NCI-H1436 treated with DMSO at 0.1 percent for 48 hours (cell line): ENCODE measurements around the gene YAF2.
"Not testable (repeated sequence)": the region's sequence is repeated elsewhere in the genome, so short reads cannot be mapped to it uniquely, and the experiment has no call there.

Experiments used
- DNase-seq: peaks from one replicate; lab custom pipeline; 2025; lab: John Stamatoyannopoulos, UW

YAF2 gene

GRCh38 chr12:42255221-42255865 lies 17.3 kb upstream of the YAF2 start:
- DNase-seq, result no peak

DNA sequence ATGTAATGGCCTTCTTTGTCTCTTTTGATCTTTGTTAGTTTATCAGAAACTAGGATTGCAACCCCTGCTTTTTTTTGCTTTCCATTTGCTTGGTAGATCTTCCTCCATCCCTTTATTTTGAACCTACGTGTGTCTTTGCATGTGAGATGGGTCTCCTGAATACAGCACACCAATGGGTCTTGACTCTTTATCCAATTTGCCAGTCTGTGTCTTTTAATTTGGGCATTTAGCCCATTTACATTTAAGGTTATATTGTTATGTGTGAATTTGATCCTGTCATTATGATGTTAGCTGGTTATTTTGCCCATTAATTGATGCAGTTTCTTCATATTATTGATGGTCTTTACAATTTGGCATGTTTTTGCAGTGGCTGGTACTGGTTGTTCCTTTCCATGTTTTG lies 14.6 kb upstream of the YAF2 start:
- DNase-seq, result not testable (repeated sequence)

- not testable (repeated sequence) for DNase-seq
Measured at GRCh38 chr12:42249033-42249432, 11.0 kb upstream of the YAF2 start.

DNA sequence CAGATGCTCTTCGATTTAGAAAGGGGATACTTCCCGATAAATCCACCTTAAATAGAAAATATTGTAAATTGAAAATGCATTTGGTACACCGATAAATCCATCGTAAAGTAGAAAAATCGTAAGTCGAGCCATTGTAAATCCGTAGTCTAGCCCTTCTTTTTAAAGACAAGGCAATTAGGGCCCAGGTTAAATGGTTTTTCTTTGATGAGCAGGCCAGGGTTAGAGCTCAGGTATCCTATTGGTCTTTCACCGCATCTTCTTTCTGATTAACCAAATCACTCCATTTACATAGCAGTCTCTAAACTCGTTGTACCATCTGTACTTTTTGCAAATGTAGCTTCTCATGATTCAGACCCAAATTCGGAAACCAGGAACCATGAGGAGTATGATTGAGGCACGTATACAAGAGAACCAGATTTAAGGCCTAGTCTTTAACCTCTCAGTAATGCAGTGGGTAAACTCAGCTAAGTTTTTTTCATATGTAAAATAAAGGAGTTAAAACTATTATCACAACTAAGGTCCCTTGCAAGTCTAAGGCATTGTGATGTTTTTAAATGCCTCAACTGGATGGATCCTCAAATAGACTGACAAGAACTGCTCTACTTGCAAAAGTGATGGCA lies 2.2 kb upstream of the YAF2 start:
- no peak for DNase-seq

DNA sequence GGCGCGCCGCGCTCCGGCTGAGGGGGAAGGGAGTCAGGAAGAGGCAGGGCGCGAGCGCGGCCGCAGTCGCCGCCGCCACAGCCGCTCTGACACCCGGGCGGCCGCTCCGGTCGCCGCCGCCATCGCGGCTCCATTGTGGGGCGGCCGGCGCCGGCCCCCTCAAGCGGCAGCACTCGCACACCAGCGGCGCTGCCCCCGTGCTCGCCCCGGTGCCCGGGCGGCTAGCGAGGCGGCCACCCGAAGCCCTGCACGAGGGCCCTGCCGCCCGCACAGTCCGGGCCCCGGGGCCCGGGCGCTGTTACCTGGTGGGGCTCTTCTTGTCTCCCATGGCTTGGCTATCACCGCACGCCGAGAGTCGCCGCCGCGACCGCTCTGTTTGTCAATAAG lies 202 bp downstream of the YAF2 start:
- DNase-seq, result no peak

- no peak for DNase-seq
Measured at GRCh38 chr12:42237052-42237852, 796 bp downstream of the YAF2 start.

- no peak for DNase-seq
Measured at GRCh38 chr12:42236017-42236416, 2.0 kb downstream of the YAF2 start.

DNA sequence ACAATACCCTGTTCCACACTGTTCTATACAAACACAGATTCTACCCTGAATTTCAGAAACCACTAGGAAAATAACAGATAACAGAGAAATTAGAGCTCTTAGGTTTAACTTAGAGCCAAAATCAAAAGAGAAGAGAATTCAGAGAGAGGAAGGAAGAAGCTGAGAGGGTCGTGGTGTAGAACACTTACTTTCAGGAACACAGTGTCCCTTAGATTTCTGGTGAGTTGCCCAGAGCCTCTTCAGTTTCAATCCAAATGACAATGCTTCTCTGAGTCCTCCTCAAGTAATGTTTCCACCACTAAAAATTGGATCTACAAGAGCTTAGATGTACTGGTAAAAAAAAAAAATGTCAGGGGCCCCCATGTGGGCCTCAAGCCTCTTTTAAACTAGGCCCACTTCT lies 2.6 kb downstream of the YAF2 start:
- DNase-seq, result no peak

GRCh38 chr12:42234970-42235369 lies 3.1 kb downstream of the YAF2 start:
- DNase-seq, result no peak

- not testable (repeated sequence) for DNase-seq
Measured at GRCh38 chr12:42227525-42227924, 10.5 kb downstream of the YAF2 start.

- not testable (repeated sequence) for DNase-seq
Measured at GRCh38 chr12:42224501-42224900, 13.5 kb downstream of the YAF2 start.

GRCh38 chr12:42222724-42223123 lies 15.3 kb downstream of the YAF2 start:
- no peak for DNase-seq

- DNase-seq, result no peak
Measured at GRCh38 chr12:42221726-42222125, 16.3 kb downstream of the YAF2 start.

- DNase-seq, result no peak
Measured at GRCh38 chr12:42217656-42218055, 20.4 kb downstream of the YAF2 start.

GRCh38 chr12:42216737-42217136 lies 21.3 kb downstream of the YAF2 start:
- no peak for DNase-seq

GRCh38 chr12:42215759-42216158 lies 22.3 kb downstream of the YAF2 start:
- not testable (repeated sequence) for DNase-seq

- no peak for DNase-seq
Measured at GRCh38 chr12:42213954-42214426, 24.1 kb downstream of the YAF2 start.

DNA sequence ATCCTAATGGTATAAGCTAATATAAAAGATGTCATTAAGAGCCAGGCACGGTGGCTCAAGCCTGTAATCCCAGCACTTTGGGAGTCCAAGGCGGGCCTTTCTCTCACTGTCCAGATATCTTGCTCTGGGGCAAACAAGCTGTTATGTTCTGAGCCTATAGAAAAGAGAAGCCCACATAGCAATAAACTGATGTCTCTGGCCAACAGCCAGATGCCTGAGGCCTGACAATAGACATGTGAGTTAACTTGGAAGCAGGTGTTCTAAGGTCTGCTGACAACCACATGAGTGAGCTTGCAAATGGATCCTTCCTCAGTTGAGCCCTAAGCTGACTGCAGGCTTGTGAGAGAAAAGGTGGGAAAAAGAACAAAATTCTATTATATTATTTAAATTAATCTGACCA lies 25.0 kb downstream of the YAF2 start:
- no peak for DNase-seq

GRCh38 chr12:42208574-42208973 lies 29.5 kb downstream of the YAF2 start:
- no peak for DNase-seq

GRCh38 chr12:42204819-42205218 lies 33.2 kb downstream of the YAF2 start:
- no peak for DNase-seq

DNA sequence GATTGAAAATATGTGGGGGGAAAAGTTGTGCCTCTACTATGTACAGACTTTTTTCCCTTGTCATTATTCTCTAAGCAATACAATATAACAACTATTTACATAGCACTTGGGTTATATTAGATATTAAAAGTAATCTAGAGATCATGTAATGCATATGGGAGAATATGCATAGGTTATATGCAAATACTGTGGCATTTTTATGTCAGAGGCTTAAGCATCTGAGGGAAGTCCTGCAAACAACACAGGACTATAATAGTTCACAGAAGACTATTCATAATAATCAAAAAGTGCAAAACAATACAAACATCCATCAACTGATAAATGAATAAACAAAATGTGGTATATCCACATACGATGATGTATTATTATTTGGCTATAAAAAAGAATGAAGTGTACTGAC lies 33.7 kb downstream of the YAF2 start:
- DNase-seq, result no peak

GRCh38 chr12:42201063-42201462 lies 37.0 kb downstream of the YAF2 start:
- DNase-seq, result no peak

GRCh38 chr12:42199007-42199406 lies 39.0 kb downstream of the YAF2 start:
- no peak for DNase-seq
